ENCODE results near the gene PROC.

PROC gene

DNA sequence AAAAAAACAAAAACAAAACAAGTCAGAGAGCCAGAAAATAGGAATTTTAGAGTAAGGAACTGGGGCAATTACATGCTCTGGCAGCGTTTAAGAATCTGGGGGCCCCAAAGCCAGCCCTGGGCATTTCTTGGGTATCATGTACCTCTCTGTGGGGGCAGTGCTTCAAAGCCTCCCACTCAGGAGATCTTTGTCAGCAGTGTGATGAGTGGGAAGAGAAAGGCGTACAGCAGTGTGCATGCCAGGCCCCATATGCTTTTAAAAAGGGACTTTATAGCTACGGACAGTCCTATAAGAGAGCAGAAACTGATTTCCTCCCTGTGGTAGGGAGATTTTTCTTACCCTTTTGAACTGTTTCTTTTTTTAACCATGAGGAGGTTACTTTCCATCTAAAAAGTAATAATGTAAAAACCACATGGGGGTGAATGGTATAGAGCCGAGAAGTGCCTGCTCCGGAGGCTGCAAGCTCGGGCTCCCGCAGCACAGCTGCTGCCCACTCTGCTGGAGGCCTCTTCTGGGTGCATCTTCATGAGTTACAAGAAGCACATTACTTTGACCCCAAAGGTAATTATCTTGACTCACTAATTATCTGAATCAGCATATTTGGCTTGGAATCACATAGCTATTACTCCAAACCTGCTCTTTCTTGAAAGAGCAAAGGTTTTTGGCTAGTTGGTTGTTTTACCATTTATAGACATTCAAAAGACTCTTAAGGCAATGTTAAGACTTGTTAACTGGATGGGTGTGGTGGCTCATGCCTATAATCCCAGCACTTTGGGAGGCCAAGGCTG lies 46.4 kb downstream of the PROC start:
- DNase-seq = no peak

DNA sequence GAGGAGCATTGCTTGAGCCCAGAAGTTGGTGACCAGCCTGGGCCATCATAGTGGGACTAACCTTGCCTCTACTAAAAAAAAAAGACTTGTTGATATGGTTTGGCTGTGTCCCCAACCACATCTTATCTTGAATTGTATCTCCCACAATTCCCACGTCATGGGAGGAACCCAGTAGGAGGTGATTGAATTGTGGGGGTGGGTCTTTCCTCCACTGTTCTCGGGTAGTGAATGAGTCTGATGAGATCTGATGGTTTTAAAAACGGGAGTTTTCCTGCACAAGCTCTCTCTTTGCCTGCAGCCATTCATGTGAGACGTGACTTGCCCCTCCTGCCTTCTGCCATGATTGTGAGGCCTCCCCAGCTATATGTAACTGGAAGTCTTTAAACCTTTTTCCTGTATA lies 47.0 kb downstream of the PROC start:
- no peak for DNase-seq

GRCh38 chr2:127469051-127469450 lies 50.8 kb downstream of the PROC start:
- no peak for DNase-seq

- no peak for DNase-seq
These were observed 51.7 kb downstream of the PROC start for GRCh38 chr2:127469974-127470373.

- DNase-seq = no peak
These were observed 53.2 kb downstream of the PROC start for GRCh38 chr2:127471286-127471988.

GRCh38 chr2:127472268-127472667 lies 54.0 kb downstream of the PROC start:
- no peak for DNase-seq

GRCh38 chr2:127475788-127476187 lies 57.6 kb downstream of the PROC start:
- DNase-seq = no peak
